HTERT RPE-1 (cell line): ENCODE measurements around the gene PRUNE2.
"Not testable (repeated sequence)": the region's sequence is repeated elsewhere in the genome, so short reads cannot be mapped to it uniquely, and the experiment has no call there.

Experiments used
- in situ Hi-C: fragments of 300-500 bp; cut with MboI; formaldehyde crosslinking; loops from 4 replicates; pipeline ENCODE4 v1.14.3; 2020; ENCODE audit warnings: low sequenced_read_pairs

PRUNE2 gene

GRCh38 chr9:76905791-76906646 is at the start of gene PRUNE2:
Gene PRUNE2, minus strand, starts transcription at chr9:76906114. Its CDS starts 151 bp downstream, at chr9:76905963.
- in situ Hi-C loops, result no loop called here

- in situ Hi-C loops, result not testable (repeated sequence)
Observed at GRCh38 chr9:76955406-76955805, 49.5 kb upstream of the PRUNE2 start.

GRCh38 chr9:76949865-76950264 is 44.0 kb upstream of the PRUNE2 start:
- in situ Hi-C loops, result no loop called here

- in situ Hi-C loops, result no loop called here
Observed at GRCh38 chr9:76944011-76944410, 38.1 kb upstream of the PRUNE2 start.

GRCh38 chr9:76943054-76943453 is 37.1 kb upstream of the PRUNE2 start:
- in situ Hi-C loops, result no loop called here

GRCh38 chr9:76932757-76933156 is 26.8 kb upstream of the PRUNE2 start:
- in situ Hi-C loops, result no loop called here

GRCh38 chr9:76932265-76932664 is 26.4 kb upstream of the PRUNE2 start:
- in situ Hi-C loops, result no loop called here

GRCh38 chr9:76927540-76928240 is 21.8 kb upstream of the PRUNE2 start:
- in situ Hi-C loops, result no loop called here

- in situ Hi-C loops, result no loop called here
Observed at GRCh38 chr9:76926846-76927245, 20.9 kb upstream of the PRUNE2 start.

GRCh38 chr9:76926324-76926741 is 20.4 kb upstream of the PRUNE2 start:
- in situ Hi-C loops, result no loop called here

- in situ Hi-C loops, result no loop called here
Observed at GRCh38 chr9:76921165-76921564, 15.3 kb upstream of the PRUNE2 start.

- in situ Hi-C loops, result no loop called here
Observed at GRCh38 chr9:76917299-76917698, 11.4 kb upstream of the PRUNE2 start.

GRCh38 chr9:76916231-76916630 is 10.3 kb upstream of the PRUNE2 start:
- in situ Hi-C loops, result no loop called here

- in situ Hi-C loops, result no loop called here
Observed at GRCh38 chr9:76913467-76913866, 7.6 kb upstream of the PRUNE2 start.

GRCh38 chr9:76912636-76913275 is 6.8 kb upstream of the PRUNE2 start:
- in situ Hi-C loops, result no loop called here

- in situ Hi-C loops, result no loop called here
Observed at GRCh38 chr9:76911971-76912370, 6.1 kb upstream of the PRUNE2 start.

- in situ Hi-C loops, result no loop called here
Observed at GRCh38 chr9:76910861-76911260, 4.9 kb upstream of the PRUNE2 start.

GRCh38 chr9:76906647-76906975 is 697 bp upstream of the PRUNE2 start:
- in situ Hi-C loops, result no loop called here

GRCh38 chr9:76904661-76905457 is 1.1 kb downstream of the PRUNE2 start:
- in situ Hi-C loops, result no loop called here

GRCh38 chr9:76902395-76902794 is 3.5 kb downstream of the PRUNE2 start:
- in situ Hi-C loops, result no loop called here

- in situ Hi-C loops, result no loop called here
Observed at GRCh38 chr9:76901801-76902200, 4.1 kb downstream of the PRUNE2 start.
